ENCODE data around the gene GRK3.

GRK3 gene

GRCh38 chr22:25669253-25670069 is 105.0 kb downstream of the GRK3 start:
- no peak for DNase-seq

- no peak for DNase-seq
Measured at GRCh38 chr22:25670070-25670461, 105.6 kb downstream of the GRK3 start.

- DNase-seq = no peak
Measured at GRCh38 chr22:25672289-25673084, 108.0 kb downstream of the GRK3 start.

- no peak for DNase-seq
Measured at GRCh38 chr22:25673713-25674112, 109.2 kb downstream of the GRK3 start.

DNA sequence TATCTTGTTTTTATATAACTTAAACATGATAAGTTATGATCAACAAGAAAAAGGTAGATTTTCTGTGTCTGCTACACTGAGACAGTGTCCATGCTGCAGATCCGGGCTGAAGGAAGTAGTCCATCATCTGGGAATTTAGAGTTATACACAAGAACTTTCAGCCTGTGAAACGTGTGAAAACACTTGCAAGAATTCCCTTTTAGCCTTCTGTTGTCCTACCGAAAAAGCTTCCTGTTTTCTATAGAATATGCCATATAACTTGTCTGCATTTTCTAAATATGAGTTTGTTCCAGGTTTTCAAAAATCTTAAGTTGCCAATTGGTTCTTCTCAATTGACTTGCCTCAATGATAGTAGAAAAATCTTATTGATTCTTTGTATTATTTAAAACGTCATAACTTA is 113.2 kb downstream of the GRK3 start:
- DNase-seq = no peak

GRCh38 chr22:25680051-25680450 is 115.6 kb downstream of the GRK3 start:
- DNase-seq = no peak

- DNase-seq = no peak
Measured at GRCh38 chr22:25680956-25681355, 116.5 kb downstream of the GRK3 start.

DNA sequence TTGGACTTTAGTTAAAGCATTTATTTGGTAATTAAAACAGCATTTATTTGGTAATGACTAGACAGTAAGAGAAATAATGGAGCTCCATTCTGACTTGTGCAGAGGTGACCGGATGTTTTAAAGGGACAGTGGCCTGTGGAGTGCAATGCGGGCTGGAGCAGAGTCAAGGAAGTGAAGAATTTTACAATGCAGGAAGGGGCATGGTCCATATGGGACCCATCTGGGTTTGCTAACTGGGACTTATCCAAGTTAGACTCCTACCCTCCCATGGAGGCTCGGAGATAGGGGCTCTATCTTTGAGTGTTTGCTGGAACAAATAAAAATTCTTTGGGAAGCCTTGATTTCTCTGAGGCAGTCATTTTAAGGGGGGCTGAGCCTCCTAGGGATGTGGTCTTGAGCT is 117.6 kb downstream of the GRK3 start:
- no peak for DNase-seq

- DNase-seq = no peak
Measured at GRCh38 chr22:25688627-25689026, 124.2 kb downstream of the GRK3 start.

- DNase-seq = no peak
Measured at GRCh38 chr22:25689631-25690030, 125.2 kb downstream of the GRK3 start.

GRCh38 chr22:25690798-25691197 is 126.3 kb downstream of the GRK3 start:
- no peak for DNase-seq

GRCh38 chr22:25692397-25693267 is 128.2 kb downstream of the GRK3 start:
- no peak for DNase-seq

DNA sequence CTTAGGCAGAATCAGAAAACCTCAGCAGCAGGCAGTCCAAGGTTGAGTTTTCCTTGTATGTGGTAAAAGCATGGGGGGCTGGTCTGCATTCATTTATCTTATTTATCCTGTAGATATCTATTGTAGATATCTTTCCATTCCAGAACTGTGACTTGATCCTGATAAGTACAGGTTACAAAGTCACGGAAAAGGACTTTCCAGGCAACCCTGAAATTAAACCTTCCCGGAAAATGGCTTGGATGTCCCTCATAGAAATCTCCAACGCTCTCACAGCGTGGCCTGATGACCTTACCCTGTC is 128.7 kb downstream of the GRK3 start:
- no peak for DNase-seq

GRCh38 chr22:25694196-25694907 is 129.9 kb downstream of the GRK3 start:
- no peak for DNase-seq

DNA sequence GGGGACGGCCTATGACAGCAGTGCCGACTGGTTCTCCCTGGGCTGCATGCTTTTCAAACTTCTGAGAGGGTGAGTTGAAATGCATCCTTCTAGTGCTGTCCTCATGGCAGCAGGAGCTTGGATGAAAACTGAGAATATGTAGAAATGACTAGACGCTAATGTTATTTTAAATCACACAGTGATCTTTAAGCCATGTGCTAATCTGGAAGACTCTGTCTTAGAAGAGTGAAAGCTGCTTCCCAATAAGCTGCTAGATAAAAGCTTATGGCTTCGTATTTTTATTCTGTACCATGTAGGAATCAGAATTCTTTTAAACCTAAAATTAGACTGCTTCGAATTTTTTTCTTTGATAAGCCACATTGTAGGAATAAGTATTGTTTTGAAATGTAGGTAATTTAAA is 130.7 kb downstream of the GRK3 start:
- no peak for DNase-seq

GRCh38 chr22:25696763-25697162 is 132.3 kb downstream of the GRK3 start:
- DNase-seq = no peak

DNA sequence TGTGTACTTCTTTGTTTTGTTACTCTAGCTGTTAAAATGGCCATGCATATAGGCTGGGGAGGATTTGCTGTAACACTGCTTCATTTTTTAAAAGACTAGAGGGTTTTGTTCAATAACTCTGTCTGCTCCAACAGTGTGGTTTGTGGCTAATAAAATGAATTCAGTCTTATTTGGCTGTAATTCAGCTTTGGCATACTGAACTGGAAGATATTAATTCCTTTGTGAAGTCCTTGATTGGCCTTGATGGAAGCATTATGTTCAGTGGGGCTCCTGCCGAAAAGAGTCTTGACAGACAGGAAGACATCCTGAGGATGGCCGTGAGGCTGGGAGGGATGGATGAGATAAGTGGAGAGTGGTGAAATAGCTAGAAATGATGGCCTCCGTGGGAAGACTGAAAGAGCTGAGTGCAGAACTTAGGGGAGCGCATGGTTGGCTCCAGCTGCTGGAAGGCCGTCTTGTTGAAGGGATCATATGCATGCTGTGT is 132.7 kb downstream of the GRK3 start:
- no peak for DNase-seq

- no peak for DNase-seq
Measured at GRCh38 chr22:25697978-25698377, 133.5 kb downstream of the GRK3 start.

- no peak for DNase-seq
Measured at GRCh38 chr22:25698461-25698860, 134.0 kb downstream of the GRK3 start.

GRCh38 chr22:25698978-25699377 is 134.5 kb downstream of the GRK3 start:
- no peak for DNase-seq

- no peak for DNase-seq
Measured at GRCh38 chr22:25701056-25701780, 136.7 kb downstream of the GRK3 start.

- DNase-seq = no peak
Measured at GRCh38 chr22:25702040-25702439, 137.6 kb downstream of the GRK3 start.
